Aorta (tissue), 5 donors: ENCODE results near the gene HSPB2. TPM values are rescaled to one million over a fixed set of nuclear protein-coding genes. Genes with fewer than 3 reads are reported as not detected.

Source experiments
- ATAC-seq: fragments of 200-7000 bp; cut with Tn5 transposase; one replicate; pipeline ENCODE4 v1.9.1; 2022; ENCODE audit warnings: moderate library complexity; ENCODE audit not compliant: low FRiP score
- DNase-seq, 2 donors: peaks; one replicate each; pipeline ENCODE4 v3.0.0-alpha.2; 2020
- H3K27ac ChIP-seq, 2 donors: one replicate each; pipeline ENCODE4 v1.5.1; 2013; ENCODE audit warnings: low read length in 2 of 2, mild to moderate bottlenecking in 2 of 2, moderate library complexity in 2 of 2, control low read depth in 1 of 2, inconsistent platforms in 1 of 2, low read depth in 1 of 2
- H3K27me3 ChIP-seq, 2 donors: one replicate each; pipeline ENCODE4 v1.6.1; 2013; ENCODE audit warnings: control low read depth in 1 of 2, low read length in 1 of 2, mild to moderate bottlenecking in 1 of 2, moderate library complexity in 1 of 2; ENCODE audit not compliant: insufficient read depth in 2 of 2, control insufficient read depth in 1 of 2
- H3K36me3 ChIP-seq, 2 donors: one replicate each; pipeline ENCODE4 v1.6.1; 2013; ENCODE audit warnings: control low read depth in 1 of 2, low read length in 1 of 2, mild to moderate bottlenecking in 1 of 2; ENCODE audit not compliant: insufficient read depth in 2 of 2, control insufficient read depth in 1 of 2
- H3K4me1 ChIP-seq, 2 donors: one replicate each; pipeline ENCODE4 v1.6.1; 2013; ENCODE audit warnings: low read length in 2 of 2, control low read depth in 1 of 2, mild to moderate bottlenecking in 1 of 2, moderate library complexity in 1 of 2; ENCODE audit not compliant: insufficient read depth in 2 of 2, control insufficient read depth in 1 of 2
- H3K4me3 ChIP-seq, 2 donors: one replicate each; pipeline ENCODE4 v1.5.1; 2013; ENCODE audit warnings: low read length in 2 of 2, control low read depth in 1 of 2, mild to moderate bottlenecking in 1 of 2
- H3K9me3 ChIP-seq: one replicate; pipeline ENCODE4 v1.6.1; 2013; ENCODE audit warnings: mild to moderate bottlenecking, low read length; ENCODE audit not compliant: control insufficient read depth
- WGBS, 2 donors: extraction: QIAGEN DNeasy Blood & Tissue Kit; methylation state at CpG; one replicate each; pipeline ENCODE4 v1.1.7; 2013; 5-methylcytosine and 5-hydroxymethylcytosine counted together
- intact Hi-C, 2 donors: fragments of 100-400 bp; cut with DNase I; formaldehyde crosslinking; loops; one replicate each; pipeline versions ENCODE4 v1.14.2 to v1.15.0; 2022
- long read RNA-seq, 2 donors: library from polyadenylated mRNA; unstranded; transcript quantifications; one replicate each; pipeline ENCODE4 v2.0.0, GENCODE V29; 2020 to 2021
- polyA plus RNA-seq, 2 donors: library from polyadenylated mRNA; stranded (reverse); fragments of 200-250 nt; gene quantifications; one replicate each; pipeline ENCODE4 v1.2.3, GENCODE V29; 2013
- total RNA-seq, 2 donors: library from RNA; stranded (reverse); fragmentation: NEBNext Ultra II Directional; extraction: Animal tissue kit (Norgen Biotek cat#: 25700); gene quantifications; one replicate each; pipeline ENCODE4 v1.2.1, GENCODE V29; 2021
- donor health status: healthy with polysubstance abuse.
- donor health status: Bipolar disorder and iron deficiency.
- donor health status: DM: no; HTN: no; CAD: no.
- donor health status: DM: no; HTN: no; CAD: no.
- donor health status: DM: yes; HTN: yes; CAD: no.

Gene HSPB2
- 10 to 100 TPM; 18.1 to 24.8 TPM for total RNA-seq
- polyA plus RNA-seq, result 10 to 100 TPM; 13.8 to 60.2 TPM
- long read RNA-seq, donor 1, transcript HSPB2-201 (2 exons, 1,335 nt), result major isoform, 56 of 57 reads
- long read RNA-seq, donor 1, partial matches to known transcripts, result 0 of 57 reads
- long read RNA-seq, donor 1, other reads (novel, unspliced or antisense), result 1 of 57 reads
- long read RNA-seq, donor 2, transcript HSPB2-201 (2 exons, 1,335 nt), result major isoform, 15 of 15 reads
- long read RNA-seq, donor 2, partial matches to known transcripts, result 0 of 15 reads
- long read RNA-seq, donor 2, other reads (novel, unspliced or antisense), result 0 of 15 reads

- peak within 1 kb of the TSS; percentile 79 to 98 for H3K4me3 ChIP-seq
- DNase-seq (peak; percentile 65 to 84), ATAC-seq (peak; percentile 15)
- no peaks in the 10 kb centered on the region for H3K9me3 ChIP-seq
- intact Hi-C loops, result loop anchor here in 1 of 2 donors (2.0 kb wide), 1 partner anchor 34 kb away; the partner anchor contains the start of genes CFAP68 and FDXACB1
- peaks cover 0 to 6% of the 10 kb centered on the region in 2 donors for H3K4me1 ChIP-seq
- H3K27me3 ChIP-seq, result no peaks in the 10 kb centered on the region
- 1 to 2% methylated on average over 16 to 26 of the region's 26 CpGs for WGBS, 2 donors
- peak within 1 kb of the TSS; percentile 97 to 99 for H3K27ac ChIP-seq
- H3K36me3 ChIP-seq, result peaks cover 0 to 3% of the 10 kb centered on the region in 2 donors
Measured at GRCh38 chr11:111912535-111912934, at the start of gene HSPB2. HSPB2 (plus strand) TSS chr11:111912734; CDS start chr11:111912830, 96 bp downstream.

GRCh38 chr11:111870113-111870512 is 42.4 kb upstream of the HSPB2 start:
- intact Hi-C loops, result loop anchor here (10.0 kb wide), 1 partner anchor 205 kb away; the partner anchor contains the start of genes NKAPD1 (in 2 of the 2) and PIH1D2 (in 2 of the 2)

GRCh38 chr11:111870522-111870885 is 42.0 kb upstream of the HSPB2 start:
- ATAC-seq, result no peak
- Histone ChIP-seq H3K27ac (no peak overlapping the region), H3K27me3 (no peaks in the 10 kb centered on the region), H3K9me3 (no peaks in the 10 kb centered on the region), H3K36me3 (peaks cover 3 to 5% of the 10 kb centered on the region in 2 donors), H3K4me3 (peak overlapping the region; percentile 72 to 93), H3K4me1 (peaks cover 0 to 3% of the 10 kb centered on the region in 2 donors)
- intact Hi-C loops, result loop anchor here (10.0 kb wide), 1 partner anchor 204 kb away; the partner anchor contains the start of genes NKAPD1 (in 2 of the 2) and PIH1D2 (in 2 of the 2)
- no peak for DNase-seq

More at GRCh38 chr11:111870113-111870512, 42.4 kb upstream of the HSPB2 start:
- DNase-seq (no peak), ATAC-seq (no peak)
- Histone ChIP-seq H3K4me3 (peak overlapping the region in 1 of 2 donors; percentile 93), H3K36me3 (peaks cover 3 to 5% of the 10 kb centered on the region in 2 donors), H3K4me1 (peaks cover 0 to 3% of the 10 kb centered on the region in 2 donors), H3K9me3 (no peaks in the 10 kb centered on the region), H3K27me3 (no peaks in the 10 kb centered on the region), H3K27ac (no peak overlapping the region)
- WGBS, 2 donors, result 90 to 91% methylated on average over 1 of the region's 1 CpG

GRCh38 chr11:111870886-111871692 is 41.4 kb upstream of the HSPB2 start, which contains the start of gene ALG9:
ALG9 (minus strand) TSS chr11:111871581; CDS start chr11:111871482, 99 bp downstream.
- H3K36me3 ChIP-seq, result peaks cover 3 to 4% of the 10 kb centered on the region in 2 donors
- H3K27ac ChIP-seq, result peak within 1 kb of the TSS; percentile 37 to 91
- DNase-seq, result peak; percentile 93 to 96
- intact Hi-C loops, result loop anchor here (10.0 kb wide), 1 partner anchor 204 kb away; the partner anchor contains the start of genes NKAPD1 (in 2 of the 2) and PIH1D2 (in 2 of the 2)
- no peaks in the 10 kb centered on the region for H3K27me3 ChIP-seq
- ATAC-seq, result peak; percentile 94
- H3K9me3 ChIP-seq, result no peaks in the 10 kb centered on the region
- 0 to 1% methylated on average over 24 to 51 of the region's 51 CpGs for WGBS, 2 donors
- H3K4me3 ChIP-seq, result peak within 1 kb of the TSS; percentile 72 to 93
- peaks cover 0 to 3% of the 10 kb centered on the region in 2 donors for H3K4me1 ChIP-seq

- no peak for ATAC-seq
- H3K9me3 ChIP-seq, result no peaks in the 10 kb centered on the region
- peak overlapping the region; percentile 37 to 91 for H3K27ac ChIP-seq
Measured at GRCh38 chr11:111871693-111872161, 40.8 kb upstream of the HSPB2 start.

GRCh38 chr11:111878385-111878848 is 34.1 kb upstream of the HSPB2 start:
- no peaks in the 10 kb centered on the region for H3K36me3 ChIP-seq
- DNase-seq (no peak), ATAC-seq (no peak)
- peaks cover 0 to 5% of the 10 kb centered on the region in 2 donors for H3K4me1 ChIP-seq
- intact Hi-C loops, result loop anchor here (2.0 to 10.0 kb wide), 4 partner anchors 34 to 196 kb away; partner anchors contain the start of genes NKAPD1 (in 2 of the 2), PIH1D2 (in 2 of the 2) and HSPB2 (in 1 of the 2)
- peak overlapping the region in 1 of 2 donors; percentile 31 for H3K27ac ChIP-seq
- H3K4me3 ChIP-seq, result peak overlapping the region; percentile 49 to 67
- H3K27me3 ChIP-seq, result no peaks in the 10 kb centered on the region
- 0% methylated on average over 13 of the region's 13 CpGs for WGBS, 2 donors
- no peaks in the 10 kb centered on the region for H3K9me3 ChIP-seq

More at GRCh38 chr11:111871693-111872161, 40.8 kb upstream of the HSPB2 start:
- 35 to 36% methylated on average over 5 of the region's 5 CpGs for WGBS, 2 donors
- no peak for DNase-seq
- Histone ChIP-seq H3K4me3 (peak overlapping the region; percentile 72 to 93), H3K36me3 (peaks cover 0 to 3% of the 10 kb centered on the region in 2 donors), H3K4me1 (peaks cover 0 to 3% of the 10 kb centered on the region in 2 donors), H3K27me3 (no peaks in the 10 kb centered on the region)
- intact Hi-C loops, result loop anchor here (10.0 kb wide), 1 partner anchor 203 kb away; the partner anchor contains the start of genes NKAPD1 (in 2 of the 2) and PIH1D2 (in 2 of the 2)

- intact Hi-C loops, result loop anchor here (1.0 to 10.0 kb wide), 7 partner anchors 32 to 196 kb away; partner anchors contain the start of genes NKAPD1 (in 2 of the 2), PIH1D2 (in 2 of the 2), CRYAB (in 1 of the 2) and HSPB2 (in 1 of the 2)
- 0% methylated on average over 55 of the region's 55 CpGs for WGBS, 2 donors
- Histone ChIP-seq H3K27ac (peak within 1 kb of the TSS; percentile 31 to 81), H3K4me3 (peak within 1 kb of the TSS; percentile 49 to 67), H3K4me1 (peaks cover 0 to 5% of the 10 kb centered on the region in 2 donors), H3K27me3 (no peaks in the 10 kb centered on the region), H3K36me3 (no peaks in the 10 kb centered on the region), H3K9me3 (no peaks in the 10 kb centered on the region)
- ATAC-seq (peak; percentile 99), DNase-seq (peak; percentile 98)
Measured at GRCh38 chr11:111878849-111879636, 33.5 kb upstream of the HSPB2 start, which contains the start of the genes CFAP68 and FDXACB1. CFAP68 (plus strand) TSS chr11:111879541; CDS start chr11:111879561, 20 bp downstream. FDXACB1 (minus strand) TSS chr11:111879165; CDS start chr11:111879132, 33 bp downstream.
